H9 (cell line): ENCODE results near the gene ABLIM1. TPM values are rescaled to one million over a fixed set of nuclear protein-coding genes. Genes with fewer than 3 reads are reported as not detected.

Experiments
- DNase-seq: peaks from one replicate; pipeline ENCODE4 v3.0.0-alpha.2; 2017
- H2AFZ ChIP-seq: one replicate; pipeline ENCODE4 v1.6.1; 2013; ENCODE audit warnings: mild to moderate bottlenecking, low read length, control low read depth, moderate library complexity
- H2AK5ac ChIP-seq: 2 replicates; pipeline ENCODE4 v1.6.1; 2013; ENCODE audit warnings: low read length, control low read depth, mixed read lengths; ENCODE audit not compliant: insufficient read length
- H2BK120ac ChIP-seq: one replicate; pipeline ENCODE4 v1.6.1; 2013; ENCODE audit warnings: low read depth, mild to moderate bottlenecking, low read length, control low read depth, inconsistent platforms; ENCODE audit not compliant: poor library complexity, severe bottlenecking
- H2BK12ac ChIP-seq: 2 replicates; pipeline ENCODE4 v1.6.1; 2013; ENCODE audit warnings: low read length, control low read depth, mixed read lengths, low read depth; ENCODE audit not compliant: insufficient read length
- H2BK15ac ChIP-seq: 2 replicates; pipeline ENCODE4 v1.6.1; 2013; ENCODE audit warnings: low read depth, low read length, control low read depth
- H2BK20ac ChIP-seq: one replicate; pipeline ENCODE4 v1.6.1; 2013; ENCODE audit warnings: low read depth, mild to moderate bottlenecking, low read length, control low read depth, inconsistent platforms; ENCODE audit not compliant: poor library complexity, severe bottlenecking
- H2BK5ac ChIP-seq: 2 replicates; pipeline ENCODE4 v1.6.1; 2013; ENCODE audit warnings: low read length, control low read depth, mixed read lengths; ENCODE audit not compliant: insufficient read length
- H3K14ac ChIP-seq: 2 replicates; pipeline ENCODE4 v1.6.1; 2013; ENCODE audit warnings: low read length, control low read depth; ENCODE audit not compliant: insufficient read depth
- H3K18ac ChIP-seq: 2 replicates; pipeline ENCODE4 v1.6.1; 2013; ENCODE audit warnings: low read depth, mild to moderate bottlenecking, mixed read lengths, low read length, control low read depth; ENCODE audit not compliant: insufficient read length
- H3K23ac ChIP-seq: 2 replicates; pipeline ENCODE4 v1.6.1; 2013; ENCODE audit warnings: low read length, control low read depth, mixed read lengths, low read depth; ENCODE audit not compliant: insufficient read length
- H3K23me2 ChIP-seq: 2 replicates; pipeline ENCODE4 v1.6.1; 2013; ENCODE audit warnings: low read depth, mild to moderate bottlenecking, mixed read lengths, low read length, control low read depth; ENCODE audit not compliant: insufficient read length, poor library complexity, severe bottlenecking
- H3K27ac ChIP-seq: 2 replicates; pipeline ENCODE4 v1.5.1; 2013; ENCODE audit warnings: low read length, control low read depth, mixed read lengths, low read depth; ENCODE audit not compliant: insufficient read length
- H3K27me3 ChIP-seq: 2 replicates; pipeline ENCODE4 v1.6.1; 2013; ENCODE audit warnings: low read length, control low read depth, inconsistent platforms; ENCODE audit not compliant: insufficient read depth
- H3K4ac ChIP-seq: 2 replicates; pipeline ENCODE4 v1.6.1; 2013; ENCODE audit warnings: low read depth, mild to moderate bottlenecking, control low read depth, inconsistent platforms, low read length, moderate library complexity
- H3K4me1 ChIP-seq: 2 replicates; pipeline ENCODE4 v1.6.1; 2013; ENCODE audit warnings: low read length, control low read depth, inconsistent platforms; ENCODE audit not compliant: insufficient read depth
- H3K4me2 ChIP-seq: 2 replicates; pipeline ENCODE4 v1.6.1; 2013; ENCODE audit warnings: low read length, control low read depth, mixed read lengths; ENCODE audit not compliant: insufficient read length, insufficient read depth
- H3K56ac ChIP-seq: 2 replicates; pipeline ENCODE4 v1.6.1; 2013; ENCODE audit warnings: low read depth, mild to moderate bottlenecking, mixed read lengths, low read length, control low read depth; ENCODE audit not compliant: insufficient read length
- H3K79me1 ChIP-seq: 2 replicates; pipeline ENCODE4 v1.6.1; 2013; ENCODE audit warnings: low read depth, mild to moderate bottlenecking, moderate library complexity, low read length, control low read depth, inconsistent platforms; ENCODE audit not compliant: insufficient read depth, poor library complexity, severe bottlenecking
- H3K79me2 ChIP-seq: 2 replicates; pipeline ENCODE4 v1.6.1; 2013; ENCODE audit warnings: low read length, control low read depth, inconsistent platforms; ENCODE audit not compliant: insufficient read depth
- H3K9ac ChIP-seq: 2 replicates; pipeline ENCODE4 v1.6.1; 2013; ENCODE audit warnings: low read length, control low read depth, mixed read lengths; ENCODE audit not compliant: insufficient read length; ENCODE audit errors: extremely low read depth
- H3K9me3 ChIP-seq: one replicate; pipeline ENCODE4 v1.6.1; 2013; ENCODE audit warnings: low read depth, low read length, inconsistent platforms; ENCODE audit not compliant: control insufficient read depth
- H3T11ph ChIP-seq: one replicate; pipeline ENCODE4 v1.6.1; 2013; ENCODE audit warnings: mild to moderate bottlenecking, low read length, control low read depth, inconsistent platforms
- H4K20me1 ChIP-seq: one replicate; pipeline ENCODE4 v1.6.1; 2013; ENCODE audit not compliant: control insufficient read depth, insufficient read length, insufficient read depth
- H4K5ac ChIP-seq: 2 replicates; pipeline ENCODE4 v1.6.1; 2013; ENCODE audit warnings: low read depth, mild to moderate bottlenecking, mixed read lengths, low read length, control low read depth; ENCODE audit not compliant: insufficient read length
- H4K8ac ChIP-seq: replicated peaks from 2 replicates; pipeline ENCODE4 v1.6.1; 2013; ENCODE audit warnings: low read length, control low read depth, mixed read lengths, low read depth; ENCODE audit not compliant: insufficient read length
- H4K91ac ChIP-seq: 2 replicates; pipeline ENCODE4 v1.6.1; 2013; ENCODE audit warnings: low read depth, mild to moderate bottlenecking, moderate library complexity, mixed read lengths, low read length, control low read depth; ENCODE audit not compliant: insufficient read length
- H3K27ac Mint-ChIP-seq, 3 experiments: 2 replicates in 2 of 3; 3 replicates in 1 of 3; pipeline ENCODE4 v1.8.0; 2020 to 2021; ENCODE audit warnings: mixed read lengths in 3 of 3, mild to moderate bottlenecking in 1 of 3, moderate library complexity in 1 of 3
- H3K27me3 Mint-ChIP-seq: 2 replicates; pipeline ENCODE4 v1.8.0; 2021; ENCODE audit warnings: low read depth, mild to moderate bottlenecking, moderate library complexity, mixed read lengths
- H3K36me3 Mint-ChIP-seq, 3 experiments: 2 replicates in 2 of 3; 3 replicates in 1 of 3; pipeline ENCODE4 v1.8.0; 2020 to 2021; ENCODE audit warnings: low read depth in 3 of 3, mixed read lengths in 3 of 3; ENCODE audit not compliant: insufficient read depth in 1 of 3
- H3K4me1 Mint-ChIP-seq, 2 experiments: 2 replicates each; pipeline ENCODE4 v1.8.0; 2020; ENCODE audit warnings: mixed read lengths in 2 of 2
- H3K4me3 Mint-ChIP-seq, 2 experiments: 2 replicates in 1 of 2; 3 replicates in 1 of 2; pipeline ENCODE4 v1.8.0; 2020 to 2021; ENCODE audit warnings: mild to moderate bottlenecking in 2 of 2, mixed read lengths in 2 of 2, moderate library complexity in 1 of 2
- H3K9me3 Mint-ChIP-seq, 2 experiments: 2 replicates in 1 of 2; 3 replicates in 1 of 2; pipeline ENCODE4 v1.8.0; 2020; ENCODE audit warnings: mild to moderate bottlenecking in 2 of 2, mixed read lengths in 2 of 2, moderate library complexity in 1 of 2
- WGBS: extraction: QIAGEN DNeasy Blood & Tissue Kit; methylation state at CpG from one replicate; pipeline ENCODE4 v1.1.7; 2013; ENCODE audit warnings: missing lambda C conversion rate, low lambda C conversion rate, mixed read lengths; ENCODE audit not compliant: insufficient read length; ENCODE audit errors: extremely low coverage; 5-methylcytosine and 5-hydroxymethylcytosine counted together
- total RNA-seq: library from RNA; stranded (reverse); gene quantifications from 2 replicates; pipeline ENCODE4 v1.2.1, GENCODE V29; 2021
- TF ChIP-seq, protein P1 (sequence below): fragments of 200-600 bp; sonication (generic); conservative IDR thresholded peaks from 3 replicates; pipeline ENCODE4 v1.8.0; 2021; ENCODE audit warnings: antibody characterized with exemption, mild to moderate bottlenecking

ABLIM1 gene
- total RNA-seq, 1 experiment from 2014 or later, result 32.1 TPM

GRCh38 chr10:114576716-114577115 is 81.4 kb downstream of the ABLIM1 start:
- H2AFZ ChIP-seq, result no peak overlapping the region
- no peak overlapping the region for H4K91ac ChIP-seq
- no CpG with 5 or more reads among the region's 3 CpGs for WGBS
- no peak overlapping the region for H2BK20ac ChIP-seq
- no peak overlapping the region for H4K5ac ChIP-seq
- Mint-ChIP-seq H3K36me3 (no peaks in the 10 kb centered on the region), H3K9me3 (no peaks in the 10 kb centered on the region), H3K4me3 (no peak overlapping the region), H3K27me3 (no peaks in the 10 kb centered on the region), H3K27ac (peak overlapping the region in 1 of 3 experiments; percentile 41; a peak in 1 of 7 replicates), H3K4me1 (peaks cover 3 to 11% of the 10 kb centered on the region in 2 experiments; a peak in 3 of 4 replicates)
- H4K20me1 ChIP-seq, result no peaks in the 10 kb centered on the region
- no peak overlapping the region for H3K9ac ChIP-seq
- peaks cover 3% of the 10 kb centered on the region; the same call in 1 of the 2 replicates for H3K4me1 ChIP-seq
- no peak overlapping the region for H3K23ac ChIP-seq
- H3K4me2 ChIP-seq, result no peak overlapping the region
- TF ChIP-seq, protein P1, sequence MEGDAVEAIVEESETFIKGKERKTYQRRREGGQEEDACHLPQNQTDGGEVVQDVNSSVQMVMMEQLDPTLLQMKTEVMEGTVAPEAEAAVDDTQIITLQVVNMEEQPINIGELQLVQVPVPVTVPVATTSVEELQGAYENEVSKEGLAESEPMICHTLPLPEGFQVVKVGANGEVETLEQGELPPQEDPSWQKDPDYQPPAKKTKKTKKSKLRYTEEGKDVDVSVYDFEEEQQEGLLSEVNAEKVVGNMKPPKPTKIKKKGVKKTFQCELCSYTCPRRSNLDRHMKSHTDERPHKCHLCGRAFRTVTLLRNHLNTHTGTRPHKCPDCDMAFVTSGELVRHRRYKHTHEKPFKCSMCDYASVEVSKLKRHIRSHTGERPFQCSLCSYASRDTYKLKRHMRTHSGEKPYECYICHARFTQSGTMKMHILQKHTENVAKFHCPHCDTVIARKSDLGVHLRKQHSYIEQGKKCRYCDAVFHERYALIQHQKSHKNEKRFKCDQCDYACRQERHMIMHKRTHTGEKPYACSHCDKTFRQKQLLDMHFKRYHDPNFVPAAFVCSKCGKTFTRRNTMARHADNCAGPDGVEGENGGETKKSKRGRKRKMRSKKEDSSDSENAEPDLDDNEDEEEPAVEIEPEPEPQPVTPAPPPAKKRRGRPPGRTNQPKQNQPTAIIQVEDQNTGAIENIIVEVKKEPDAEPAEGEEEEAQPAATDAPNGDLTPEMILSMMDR, result no peak
- H4K8ac ChIP-seq, result no peak overlapping the region
- H3K4ac ChIP-seq, result no peak overlapping the region
- H3K14ac ChIP-seq, result no peak overlapping the region
- no peak overlapping the region for H2AK5ac ChIP-seq
- no peak overlapping the region for H2BK120ac ChIP-seq
- H3K9me3 ChIP-seq, result no peaks in the 10 kb centered on the region
- no peaks in the 10 kb centered on the region for H3K79me2 ChIP-seq
- H2BK15ac ChIP-seq, result no peak overlapping the region
- H3K56ac ChIP-seq, result no peak overlapping the region
- no peak overlapping the region for H3K27ac ChIP-seq
- no peaks in the 10 kb centered on the region for H3K23me2 ChIP-seq
- H3K79me1 ChIP-seq, result no peaks in the 10 kb centered on the region
- H3K27me3 ChIP-seq, result no peaks in the 10 kb centered on the region
- H3T11ph ChIP-seq, result no peak overlapping the region
- H2BK5ac ChIP-seq, result no peak overlapping the region
- no peak overlapping the region for H2BK12ac ChIP-seq
- H3K18ac ChIP-seq, result no peak overlapping the region
- DNase-seq, result no peak
